ENCODE results near the gene OLFM1.

- TF ChIP-seq CTCF (IDR thresholded peaks at IDR 0.05; ENCODE audit: insufficient read depth, low read depth, low read length) (no peak), EZH2 (IDR thresholded peaks at IDR 0.05; ENCODE audit: insufficient read depth, low read length) (no peak)
Measured at GRCh38 chr9:135100241-135100681, 12.8 kb downstream of the OLFM1 start.

All from astrocyte (in vitro differentiated cells and primary cell).